Astrocyte (in vitro differentiated cells and primary cell): ENCODE data around the gene SPOCK1.

Source experiments
- CTCF ChIP-seq: IDR thresholded peaks from 2 replicates; pipeline ENCODE4 v1.5.1; 2011; ENCODE audit warnings: low read depth, mild to moderate bottlenecking, inconsistent platforms, low read length, moderate library complexity; ENCODE audit not compliant: insufficient read depth
- EZH2 ChIP-seq: IDR thresholded peaks from 2 replicates; pipeline ENCODE4 v1.6.1; 2012; ENCODE audit warnings: mild to moderate bottlenecking, low read length, inconsistent platforms; ENCODE audit not compliant: insufficient read depth

- TF ChIP-seq CTCF (peak; percentile 9), EZH2 (no peak)
These were observed 293.0 kb downstream of the SPOCK1 start for GRCh38 chr5:137206030-137206715.
